ENCODE measurements around the gene NDEL1. TPM values are rescaled to one million over a fixed set of nuclear protein-coding genes. Genes with fewer than 3 reads are reported as not detected.

The NDEL1 gene
- total RNA-seq, 1 donor from 2014 or later = 84.5 TPM

DNA sequence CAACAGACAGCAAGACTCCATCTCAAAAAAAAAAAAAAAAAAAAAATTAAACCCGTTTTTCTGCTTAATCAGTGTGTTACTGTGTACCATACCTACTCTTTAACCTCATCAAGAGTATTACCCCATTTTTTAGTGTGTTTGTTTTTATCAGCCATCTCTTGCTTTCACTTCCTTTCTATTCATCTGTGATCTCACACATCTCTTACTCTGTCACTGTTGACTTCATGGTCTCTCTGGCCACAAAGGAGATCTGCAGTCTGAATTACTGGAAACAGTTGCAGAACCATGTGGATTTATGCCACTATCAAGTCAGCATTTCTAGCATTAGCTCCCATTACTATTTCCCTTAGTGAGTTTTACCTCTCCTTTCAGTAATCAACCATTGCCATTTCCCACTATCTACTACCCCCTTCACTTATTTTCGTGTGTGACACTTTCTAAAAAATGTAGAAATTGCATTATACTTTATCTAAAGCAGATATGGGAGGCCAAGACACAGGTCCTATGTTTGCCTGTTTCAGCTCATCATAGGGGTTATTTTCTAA lies 20.1 kb downstream of the NDEL1 start:
- no peak for DNase-seq (ENCODE audit: low spot score)

- no peak for DNase-seq (ENCODE audit: low spot score)
Observed at GRCh38 chr17:8458128-8458527, 22.4 kb downstream of the NDEL1 start.

DNA sequence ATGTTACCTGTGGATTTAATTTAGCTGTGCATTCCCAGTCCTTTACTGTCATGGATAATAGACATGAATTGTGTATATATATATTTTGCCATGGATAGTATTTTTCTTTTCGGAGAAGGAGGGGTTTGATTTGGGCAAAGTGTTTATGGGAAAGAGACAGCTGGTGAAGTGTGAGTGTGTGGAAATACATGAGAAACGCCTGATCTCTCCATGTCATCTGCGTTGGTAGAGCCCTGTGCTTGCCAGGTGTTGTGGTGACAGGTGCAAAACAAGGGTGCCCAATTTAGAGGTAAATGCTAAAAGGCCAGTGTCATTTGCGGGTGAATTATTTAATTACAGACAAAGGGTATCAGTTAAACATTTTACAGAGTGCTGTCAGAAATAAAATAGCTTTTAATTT lies 23.4 kb downstream of the NDEL1 start:
- DNase-seq (ENCODE audit: low spot score) = no peak

DNA sequence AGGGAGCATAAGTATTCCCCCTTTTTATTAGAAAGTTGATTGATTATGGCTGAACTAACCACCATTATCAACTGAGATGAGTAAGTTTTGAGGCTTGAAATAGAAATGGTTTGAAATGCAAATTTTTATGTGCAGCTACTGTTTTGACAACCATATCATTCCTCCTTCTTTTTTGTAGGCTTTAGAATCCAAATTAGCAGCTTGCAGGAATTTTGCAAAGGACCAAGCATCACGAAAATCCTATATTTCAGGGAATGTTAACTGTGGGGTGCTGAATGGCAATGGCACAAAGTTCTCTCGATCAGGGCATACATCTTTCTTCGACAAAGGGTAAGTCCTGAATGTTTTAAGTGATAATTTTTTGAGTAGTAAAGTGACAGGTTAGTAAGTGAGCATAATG lies 24.1 kb downstream of the NDEL1 start:
- no peak for DNase-seq (ENCODE audit: low spot score)

- DNase-seq (ENCODE audit: low spot score) = no peak
Observed at GRCh38 chr17:8462564-8462963, 26.9 kb downstream of the NDEL1 start.

- DNase-seq (ENCODE audit: low spot score) = no peak
Observed at GRCh38 chr17:8463099-8463498, 27.4 kb downstream of the NDEL1 start.

DNA sequence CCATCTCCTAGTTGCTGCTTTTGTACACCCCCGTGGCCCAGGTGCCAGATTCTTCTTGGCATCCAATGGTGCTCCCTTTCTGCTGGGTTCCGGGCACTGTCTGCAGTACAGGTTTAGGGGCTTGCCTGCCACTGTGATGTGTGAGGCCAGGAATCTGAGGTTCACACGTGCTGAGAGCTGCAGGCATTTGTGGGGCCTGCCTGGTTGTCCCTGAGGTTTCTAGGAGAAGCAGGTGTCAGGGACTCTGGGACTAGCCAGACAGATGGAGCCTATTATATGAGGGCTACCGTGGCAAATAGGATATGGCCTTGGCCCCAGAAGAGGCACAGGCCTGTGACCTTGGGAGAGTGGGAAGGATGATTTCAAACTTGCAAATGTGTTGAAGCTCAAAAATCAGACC lies 29.3 kb downstream of the NDEL1 start:
- no peak for DNase-seq (ENCODE audit: low spot score)

DNA sequence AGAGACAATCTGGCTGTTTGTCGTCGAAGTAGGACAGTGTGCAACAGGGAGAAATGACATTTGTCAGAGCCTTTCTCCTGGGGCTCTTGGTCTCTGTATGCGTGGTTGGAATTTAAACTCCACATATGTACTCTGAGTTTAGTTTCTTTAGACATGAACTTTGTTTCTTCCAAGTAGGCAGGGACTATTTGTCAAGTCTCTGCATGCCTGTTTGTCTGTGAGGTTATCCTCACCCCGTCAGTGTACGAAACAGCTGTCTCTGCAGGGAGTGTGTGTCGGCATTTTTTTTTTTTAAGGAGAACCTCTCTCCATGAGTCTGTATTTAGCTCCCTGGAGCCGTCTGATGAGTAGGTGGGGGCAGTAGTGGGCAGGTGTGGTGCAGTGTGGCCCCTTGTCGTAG lies 29.7 kb downstream of the NDEL1 start:
- no peak for DNase-seq (ENCODE audit: low spot score)

DNA sequence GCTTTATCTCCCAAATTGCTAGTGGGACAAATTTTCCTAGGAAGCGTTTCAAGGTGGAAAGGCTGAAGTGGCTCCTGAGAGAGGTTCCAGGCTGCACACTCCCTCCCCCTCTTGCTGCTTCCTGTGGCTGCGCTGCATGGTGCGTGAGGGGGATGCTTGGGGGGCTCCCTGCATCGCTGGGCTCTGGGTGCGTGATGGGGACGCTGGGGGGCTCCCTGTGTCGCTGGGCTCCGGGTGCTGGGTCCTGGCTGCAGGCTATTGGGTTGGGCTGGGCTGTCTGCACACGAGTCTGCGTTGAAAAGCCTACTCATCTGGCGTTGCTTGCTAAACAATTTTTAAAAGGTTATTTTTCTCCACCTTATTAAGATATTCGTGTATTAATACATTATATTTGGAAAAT lies 30.1 kb downstream of the NDEL1 start:
- DNase-seq (ENCODE audit: low spot score) = no peak

GRCh38 chr17:8466456-8466855 lies 30.8 kb downstream of the NDEL1 start:
- no peak for DNase-seq (ENCODE audit: low spot score)

DNA sequence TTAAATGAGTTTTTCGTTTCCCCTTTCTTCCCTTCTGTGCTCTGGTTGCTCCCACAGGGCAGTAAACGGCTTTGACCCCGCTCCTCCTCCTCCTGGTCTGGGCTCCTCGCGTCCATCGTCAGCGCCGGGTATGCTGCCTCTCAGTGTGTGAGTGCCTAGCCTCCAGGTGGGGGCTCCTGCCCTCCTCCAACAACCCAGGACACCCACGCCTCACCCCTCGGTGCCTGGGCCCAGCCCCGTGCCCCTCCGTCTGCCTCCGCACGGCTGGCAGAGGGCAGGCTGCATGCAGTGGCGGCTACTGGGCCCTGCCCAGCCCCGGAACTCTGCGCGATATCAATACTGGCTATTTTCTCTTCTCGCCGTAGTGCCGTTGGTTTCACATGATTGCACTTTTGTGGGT lies 31.2 kb downstream of the NDEL1 start:
- DNase-seq (ENCODE audit: low spot score) = no peak

GRCh38 chr17:8467527-8467926 lies 31.8 kb downstream of the NDEL1 start:
- DNase-seq (ENCODE audit: low spot score) = no peak

DNA sequence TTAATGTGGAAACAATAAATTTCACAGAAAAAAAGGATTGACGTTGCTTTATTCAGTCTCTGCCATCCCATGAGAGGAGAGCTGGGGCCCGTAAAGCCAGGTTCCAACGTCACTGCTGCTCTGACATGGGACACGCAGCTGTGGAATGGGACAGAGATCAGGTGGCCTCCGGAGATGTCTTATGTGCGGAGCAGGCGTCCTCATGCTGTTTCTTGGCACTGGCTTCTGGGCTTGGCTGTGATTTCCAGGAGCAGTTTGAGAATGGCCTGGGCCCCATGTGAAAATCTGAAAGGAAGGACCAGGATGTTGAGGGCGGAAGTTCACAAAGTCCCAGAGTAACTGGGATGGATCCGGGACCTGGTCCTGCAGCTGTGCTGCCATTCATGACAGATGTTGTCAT lies 32.4 kb downstream of the NDEL1 start:
- no peak for DNase-seq (ENCODE audit: low spot score)

DNA sequence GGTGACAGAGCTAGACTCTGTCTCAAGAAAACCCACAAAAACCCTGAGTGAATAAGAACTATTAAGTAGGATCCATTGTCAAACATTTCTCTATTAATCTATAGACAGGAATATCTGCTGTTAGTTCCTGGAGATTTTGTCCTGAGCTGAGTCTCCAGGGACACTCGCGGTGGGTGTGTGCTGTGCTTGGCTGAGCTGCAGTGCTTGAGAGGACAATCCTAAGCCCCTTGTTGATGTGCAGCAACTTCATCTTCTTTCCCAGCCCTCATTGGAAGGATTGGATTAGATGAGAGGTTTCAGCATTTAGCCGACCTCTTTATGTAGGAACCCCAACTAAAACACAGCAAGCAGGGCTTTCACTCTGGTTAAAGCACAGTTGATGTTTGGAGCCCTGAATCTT lies 33.3 kb downstream of the NDEL1 start:
- no peak for DNase-seq (ENCODE audit: low spot score)

- no peak for DNase-seq (ENCODE audit: low spot score)
Observed at GRCh38 chr17:8469964-8470363, 34.3 kb downstream of the NDEL1 start.

GRCh38 chr17:8470447-8471047 lies 34.9 kb downstream of the NDEL1 start:
- DNase-seq (ENCODE audit: low spot score) = no peak

GRCh38 chr17:8472663-8473062 lies 37.0 kb downstream of the NDEL1 start:
- DNase-seq (ENCODE audit: low spot score) = no peak

DNA sequence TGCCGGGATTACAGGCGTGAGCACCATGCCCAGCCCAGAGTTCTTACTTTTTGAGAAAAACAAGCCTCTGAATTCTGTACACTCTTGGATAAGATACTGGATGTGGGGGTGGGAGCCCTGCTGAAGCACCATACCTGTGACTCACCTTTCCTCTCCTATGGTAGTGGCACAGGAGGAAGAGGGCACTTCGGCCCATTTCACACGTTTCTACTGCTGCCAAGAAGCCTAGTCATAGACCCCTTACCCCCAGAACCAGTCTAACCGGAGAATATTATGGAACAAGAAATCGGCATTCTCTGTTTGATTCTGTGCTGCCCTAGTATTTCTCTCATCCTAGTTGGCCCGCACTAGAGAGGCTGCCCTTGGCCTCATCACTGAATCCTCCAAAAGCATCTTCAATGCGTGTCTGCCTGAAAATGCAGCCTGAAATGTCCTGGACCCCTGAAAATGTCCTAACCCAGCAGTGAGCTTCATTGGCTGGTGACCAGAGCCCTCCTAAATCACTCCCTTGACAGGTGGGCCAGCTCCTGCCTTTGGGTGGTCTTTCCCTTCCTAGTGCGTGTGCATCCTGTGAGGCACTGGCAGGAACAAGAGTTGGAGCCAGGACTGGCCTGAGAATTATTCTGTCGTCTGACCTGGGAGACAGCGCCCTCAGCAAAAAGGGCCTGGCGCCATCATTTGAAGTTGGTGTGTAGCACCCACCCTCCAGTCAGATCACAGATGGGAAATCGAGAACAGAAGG lies 37.9 kb downstream of the NDEL1 start:
- DNase-seq (ENCODE audit: low spot score) = no peak

- DNase-seq (ENCODE audit: low spot score) = no peak
Observed at GRCh38 chr17:8474826-8475225, 39.1 kb downstream of the NDEL1 start.

GRCh38 chr17:8475227-8475626 lies 39.5 kb downstream of the NDEL1 start:
- no peak for DNase-seq (ENCODE audit: low spot score)

- DNase-seq (ENCODE audit: low spot score) = no peak
Observed at GRCh38 chr17:8475781-8476180, 40.1 kb downstream of the NDEL1 start.

GRCh38 chr17:8476741-8477140 lies 41.1 kb downstream of the NDEL1 start:
- no peak for DNase-seq (ENCODE audit: low spot score)

DNA sequence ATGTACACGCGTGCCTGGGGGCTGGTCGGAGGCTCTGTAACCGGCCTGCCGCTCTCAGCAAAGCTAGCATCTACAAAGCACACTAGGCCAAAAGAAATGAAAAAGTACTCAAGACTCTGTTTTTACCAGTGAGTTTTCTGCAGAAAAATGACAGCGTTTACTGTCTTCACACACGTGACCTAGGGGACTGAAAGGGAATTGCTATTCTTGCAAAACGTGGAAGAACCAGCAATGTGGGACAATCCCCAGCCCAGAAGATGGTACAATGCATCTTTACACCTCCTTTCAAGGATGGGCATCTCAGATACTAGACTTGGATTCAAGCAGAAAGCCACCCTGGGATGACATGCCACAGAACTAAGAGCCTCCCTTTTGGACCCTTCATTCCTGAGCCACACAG lies 41.5 kb downstream of the NDEL1 start:
- no peak for DNase-seq (ENCODE audit: low spot score)

All from ureter (tissue), 1 donor.